ENCODE measurements around the gene GBX2. TPM values are rescaled to one million over a fixed set of nuclear protein-coding genes. Genes with fewer than 3 reads are reported as not detected.

GBX2 gene
- total and polyA plus RNA-seq, 5 donors from 2014 or later, result not detected

- peaks cover 77% of the 10 kb centered on the region for H3K27me3 Mint-ChIP-seq
- H3K9me3 ChIP-seq (ENCODE audit: control insufficient read depth in 2 of 2, low read length in 2 of 2), result no peaks in the 10 kb centered on the region
- H3K4me1 Mint-ChIP-seq, result peaks cover 0 to 7% (median 1%) of the 10 kb centered on the region in 4 donors
- DNase-seq (no peak), ATAC-seq (ENCODE audit: low read depth in 2 of 2) (no peak)
- peaks cover 0 to 5% (median 0%) of the 10 kb centered on the region in 7 donors for H3K9me3 Mint-ChIP-seq
- H3K27me3 ChIP-seq (ENCODE audit: control insufficient read depth, insufficient read depth, low read length), result peaks cover 23% of the 10 kb centered on the region
- H3K36me3 Mint-ChIP-seq, result no peaks in the 10 kb centered on the region
- H3K4me1 ChIP-seq (ENCODE audit: control insufficient read depth, insufficient read depth, low read length, poor library complexity, severe bottlenecking), result peaks cover 5% of the 10 kb centered on the region
- H3K36me3 ChIP-seq (ENCODE audit: control insufficient read depth, insufficient read depth, low read length), result no peaks in the 10 kb centered on the region
- H3K27ac Mint-ChIP-seq, result no peak overlapping the region
- H3K4me3 Mint-ChIP-seq, result no peak overlapping the region
- H3K4me3 ChIP-seq (ENCODE audit: low read depth, low read length), result no peak overlapping the region
- H3K27ac ChIP-seq (ENCODE audit: insufficient read depth, low read length, poor library complexity, severe bottlenecking), result no peak overlapping the region
These were observed 12.1 kb upstream of the GBX2 start for GRCh38 chr2:236180076-236180816.

GRCh38 chr2:236179236-236180075, 11.3 kb upstream of the GBX2 start:
- Mint-ChIP-seq H3K27me3 (peaks cover 85% of the 10 kb centered on the region), H3K36me3 (no peaks in the 10 kb centered on the region), H3K4me1 (peaks cover 0 to 7% (median 1%) of the 10 kb centered on the region in 4 donors), H3K9me3 (no peaks in the 10 kb centered on the region), H3K4me3 (peak overlapping the region in 1 of 4 donors; percentile 61), H3K27ac (no peak overlapping the region)
- no peaks in the 10 kb centered on the region for H3K36me3 ChIP-seq (ENCODE audit: control insufficient read depth, insufficient read depth, low read length)
- H3K4me1 ChIP-seq (ENCODE audit: control insufficient read depth, insufficient read depth, low read length, poor library complexity, severe bottlenecking), result peaks cover 5% of the 10 kb centered on the region
- H3K9me3 ChIP-seq (ENCODE audit: control insufficient read depth in 2 of 2, low read length in 2 of 2), result no peaks in the 10 kb centered on the region
- peaks cover 23% of the 10 kb centered on the region for H3K27me3 ChIP-seq (ENCODE audit: control insufficient read depth, insufficient read depth, low read length)
- H3K27ac ChIP-seq (ENCODE audit: insufficient read depth, low read length, poor library complexity, severe bottlenecking), result no peak overlapping the region
- DNase-seq (no peak), ATAC-seq (ENCODE audit: low read depth in 2 of 2) (no peak)
- no peak overlapping the region for H3K4me3 ChIP-seq (ENCODE audit: low read depth, low read length)

- H3K27ac Mint-ChIP-seq, result no peak overlapping the region
- peaks cover 88% of the 10 kb centered on the region for H3K27me3 Mint-ChIP-seq
- DNase-seq (no peak), ATAC-seq (ENCODE audit: low read depth in 2 of 2) (no peak)
- Histone ChIP-seq H3K9me3 (ENCODE audit: control insufficient read depth in 2 of 2, low read length in 2 of 2) (no peaks in the 10 kb centered on the region), H3K27ac (ENCODE audit: insufficient read depth, low read length, poor library complexity, severe bottlenecking) (no peak overlapping the region), H3K4me3 (ENCODE audit: low read depth, low read length) (no peak overlapping the region), H3K36me3 (ENCODE audit: control insufficient read depth, insufficient read depth, low read length) (no peaks in the 10 kb centered on the region), H3K4me1 (ENCODE audit: control insufficient read depth, insufficient read depth, low read length, poor library complexity, severe bottlenecking) (peaks cover 5% of the 10 kb centered on the region), H3K27me3 (ENCODE audit: control insufficient read depth, insufficient read depth, low read length) (peaks cover 23% of the 10 kb centered on the region)
- no peaks in the 10 kb centered on the region for H3K36me3 Mint-ChIP-seq
- H3K4me1 Mint-ChIP-seq, result peaks cover 0 to 7% (median 1%) of the 10 kb centered on the region in 4 donors
- H3K9me3 Mint-ChIP-seq, result peaks cover 0 to 3% (median 0%) of the 10 kb centered on the region in 7 donors
- H3K4me3 Mint-ChIP-seq, result no peak overlapping the region
These were observed 10.7 kb upstream of the GBX2 start for GRCh38 chr2:236178890-236179235.

GRCh38 chr2:236177967-236178889, 10.0 kb upstream of the GBX2 start:
- H3K36me3 Mint-ChIP-seq, result no peaks in the 10 kb centered on the region
- H3K4me1 Mint-ChIP-seq, result peaks cover 0 to 7% (median 1%) of the 10 kb centered on the region in 4 donors
- Histone ChIP-seq H3K4me3 (ENCODE audit: low read depth, low read length) (no peak overlapping the region), H3K27ac (ENCODE audit: insufficient read depth, low read length, poor library complexity, severe bottlenecking) (no peak overlapping the region), H3K4me1 (ENCODE audit: control insufficient read depth, insufficient read depth, low read length, poor library complexity, severe bottlenecking) (peaks cover 5% of the 10 kb centered on the region), H3K9me3 (ENCODE audit: control insufficient read depth in 2 of 2, low read length in 2 of 2) (no peaks in the 10 kb centered on the region), H3K27me3 (ENCODE audit: control insufficient read depth, insufficient read depth, low read length) (peaks cover 23% of the 10 kb centered on the region), H3K36me3 (ENCODE audit: control insufficient read depth, insufficient read depth, low read length) (no peaks in the 10 kb centered on the region)
- H3K27me3 Mint-ChIP-seq, result peaks cover 87% of the 10 kb centered on the region
- no peak overlapping the region for H3K4me3 Mint-ChIP-seq
- H3K9me3 Mint-ChIP-seq, result peaks cover 0 to 3% (median 0%) of the 10 kb centered on the region in 7 donors
- ATAC-seq (ENCODE audit: low read depth in 2 of 2), result no peak
- no peak overlapping the region for H3K27ac Mint-ChIP-seq
- DNase-seq, result no peak

- DNase-seq (no peak), ATAC-seq (ENCODE audit: low read depth in 2 of 2) (no peak)
- no peaks in the 10 kb centered on the region for H3K36me3 Mint-ChIP-seq
- peaks cover 82% of the 10 kb centered on the region for H3K27me3 Mint-ChIP-seq
- no peak overlapping the region for H3K4me3 ChIP-seq (ENCODE audit: low read depth, low read length)
- H3K4me3 Mint-ChIP-seq, result no peak overlapping the region
- peaks cover 0 to 7% (median 1%) of the 10 kb centered on the region in 4 donors for H3K4me1 Mint-ChIP-seq
- H3K27ac Mint-ChIP-seq, result no peak overlapping the region
- H3K4me1 ChIP-seq (ENCODE audit: control insufficient read depth, insufficient read depth, low read length, poor library complexity, severe bottlenecking), result peaks cover 5% of the 10 kb centered on the region
- peaks cover 0 to 3% (median 0%) of the 10 kb centered on the region in 7 donors for H3K9me3 Mint-ChIP-seq
- H3K9me3 ChIP-seq (ENCODE audit: control insufficient read depth in 2 of 2, low read length in 2 of 2), result no peaks in the 10 kb centered on the region
- no peak overlapping the region for H3K27ac ChIP-seq (ENCODE audit: insufficient read depth, low read length, poor library complexity, severe bottlenecking)
- H3K36me3 ChIP-seq (ENCODE audit: control insufficient read depth, insufficient read depth, low read length), result no peaks in the 10 kb centered on the region
- peaks cover 23% of the 10 kb centered on the region for H3K27me3 ChIP-seq (ENCODE audit: control insufficient read depth, insufficient read depth, low read length)
These were observed 9.4 kb upstream of the GBX2 start for GRCh38 chr2:236177604-236177966.

GRCh38 chr2:236176951-236177350, 8.8 kb upstream of the GBX2 start:
- H3K27me3 Mint-ChIP-seq, result peaks cover 82% of the 10 kb centered on the region
- H3K27ac Mint-ChIP-seq, result no peak overlapping the region
- H3K4me1 Mint-ChIP-seq, result peaks cover 0 to 11% (median 1%) of the 10 kb centered on the region in 4 donors
- H3K27me3 ChIP-seq (ENCODE audit: control insufficient read depth, insufficient read depth, low read length), result peaks cover 23% of the 10 kb centered on the region
- no peaks in the 10 kb centered on the region for H3K9me3 ChIP-seq (ENCODE audit: control insufficient read depth in 2 of 2, low read length in 2 of 2)
- DNase-seq, result no peak
- H3K4me3 Mint-ChIP-seq, result peak overlapping the region in 1 of 4 donors; percentile 28
- ATAC-seq (ENCODE audit: low read depth in 2 of 2), result no peak
- no peaks in the 10 kb centered on the region for H3K36me3 Mint-ChIP-seq
- H3K4me3 ChIP-seq (ENCODE audit: low read depth, low read length), result no peak overlapping the region
- H3K36me3 ChIP-seq (ENCODE audit: control insufficient read depth, insufficient read depth, low read length), result no peaks in the 10 kb centered on the region
- H3K27ac ChIP-seq (ENCODE audit: insufficient read depth, low read length, poor library complexity, severe bottlenecking), result no peak overlapping the region
- peaks cover 0 to 3% (median 0%) of the 10 kb centered on the region in 7 donors for H3K9me3 Mint-ChIP-seq
- peaks cover 5% of the 10 kb centered on the region for H3K4me1 ChIP-seq (ENCODE audit: control insufficient read depth, insufficient read depth, low read length, poor library complexity, severe bottlenecking)

GRCh38 chr2:236176417-236176816, 8.2 kb upstream of the GBX2 start:
- Histone ChIP-seq H3K9me3 (ENCODE audit: control insufficient read depth in 2 of 2, low read length in 2 of 2) (no peaks in the 10 kb centered on the region), H3K27me3 (ENCODE audit: control insufficient read depth, insufficient read depth, low read length) (peaks cover 19% of the 10 kb centered on the region), H3K4me1 (ENCODE audit: control insufficient read depth, insufficient read depth, low read length, poor library complexity, severe bottlenecking) (peaks cover 5% of the 10 kb centered on the region), H3K27ac (ENCODE audit: insufficient read depth, low read length, poor library complexity, severe bottlenecking) (no peak overlapping the region), H3K36me3 (ENCODE audit: control insufficient read depth, insufficient read depth, low read length) (no peaks in the 10 kb centered on the region), H3K4me3 (ENCODE audit: low read depth, low read length) (no peak overlapping the region)
- Mint-ChIP-seq H3K27me3 (peaks cover 81% of the 10 kb centered on the region), H3K4me3 (no peak overlapping the region), H3K4me1 (peaks cover 0 to 11% (median 1%) of the 10 kb centered on the region in 4 donors), H3K36me3 (no peaks in the 10 kb centered on the region), H3K27ac (no peak overlapping the region), H3K9me3 (peaks cover 0 to 3% (median 0%) of the 10 kb centered on the region in 7 donors)
- DNase-seq (no peak), ATAC-seq (ENCODE audit: low read depth in 2 of 2) (no peak)
